DOHH2 (cell line): Measurements from ENCODE around the gene CACNA1I.

ENCODE experiments used
- EZH2phosphoT487 ChIP-seq: fragments of 200-600 bp; sonication (generic); IDR thresholded peaks from 2 replicates; pipeline ENCODE4 v1.6.1; 2017; ENCODE audit warnings: borderline replicate concordance, mild to moderate bottlenecking, antibody characterized with exemption, low read length, moderate library complexity, mixed read lengths
- TF ChIP-seq, protein P1 (sequence below): fragments of 200-600 bp; sonication (generic); IDR thresholded peaks from one replicate; pipeline ENCODE4 v1.5.1; 2014; ENCODE audit warnings: antibody characterized with exemption, mild to moderate bottlenecking, low read depth, low read length; ENCODE audit not compliant: poor library complexity, severe bottlenecking

DNA sequence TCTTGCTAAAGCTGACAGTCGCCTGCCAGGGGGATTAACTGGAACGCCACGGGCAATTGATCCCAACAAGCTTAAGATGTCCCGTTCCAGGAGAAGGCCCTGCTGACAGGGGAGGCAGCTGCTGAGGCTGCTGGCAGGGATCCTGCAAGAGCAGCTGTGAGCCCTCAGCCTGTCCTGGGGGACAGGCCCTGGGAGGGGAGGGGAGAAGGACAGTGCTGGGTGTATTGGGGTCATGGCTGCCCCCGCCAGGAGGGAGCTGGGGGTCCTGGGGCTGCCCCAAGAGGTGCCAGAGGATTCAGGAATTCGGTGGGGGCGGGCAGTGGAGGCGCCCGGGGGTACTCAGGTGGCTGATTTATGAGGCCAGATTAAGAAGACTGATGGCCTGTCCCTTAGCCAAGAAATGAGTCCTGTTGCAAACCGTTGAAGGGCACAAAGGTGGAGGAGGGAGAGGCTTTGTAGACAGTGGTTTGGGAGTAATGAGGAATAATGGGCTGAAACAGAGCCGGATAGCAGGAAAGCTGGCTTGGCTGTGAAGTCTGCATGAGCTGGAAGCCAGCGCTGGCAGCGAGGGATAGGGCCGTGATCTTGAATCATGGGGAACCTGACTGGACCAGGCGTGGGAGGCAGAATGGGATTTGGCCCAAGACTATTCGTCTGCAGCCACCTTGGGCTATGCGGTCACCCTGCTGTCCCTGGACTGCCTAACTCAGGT lies 133.5 kb downstream of the CACNA1I start:
- TF ChIP-seq, protein P1, sequence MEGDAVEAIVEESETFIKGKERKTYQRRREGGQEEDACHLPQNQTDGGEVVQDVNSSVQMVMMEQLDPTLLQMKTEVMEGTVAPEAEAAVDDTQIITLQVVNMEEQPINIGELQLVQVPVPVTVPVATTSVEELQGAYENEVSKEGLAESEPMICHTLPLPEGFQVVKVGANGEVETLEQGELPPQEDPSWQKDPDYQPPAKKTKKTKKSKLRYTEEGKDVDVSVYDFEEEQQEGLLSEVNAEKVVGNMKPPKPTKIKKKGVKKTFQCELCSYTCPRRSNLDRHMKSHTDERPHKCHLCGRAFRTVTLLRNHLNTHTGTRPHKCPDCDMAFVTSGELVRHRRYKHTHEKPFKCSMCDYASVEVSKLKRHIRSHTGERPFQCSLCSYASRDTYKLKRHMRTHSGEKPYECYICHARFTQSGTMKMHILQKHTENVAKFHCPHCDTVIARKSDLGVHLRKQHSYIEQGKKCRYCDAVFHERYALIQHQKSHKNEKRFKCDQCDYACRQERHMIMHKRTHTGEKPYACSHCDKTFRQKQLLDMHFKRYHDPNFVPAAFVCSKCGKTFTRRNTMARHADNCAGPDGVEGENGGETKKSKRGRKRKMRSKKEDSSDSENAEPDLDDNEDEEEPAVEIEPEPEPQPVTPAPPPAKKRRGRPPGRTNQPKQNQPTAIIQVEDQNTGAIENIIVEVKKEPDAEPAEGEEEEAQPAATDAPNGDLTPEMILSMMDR, result no peak
- no peak for TF ChIP-seq EZH2phosphoT487
